Keratinocyte (primary cell): ENCODE measurements around the gene FAM156A. TPM values are rescaled to one million over a fixed set of nuclear protein-coding genes. Genes with fewer than 3 reads are reported as not detected.

Experiments used
- DNase-seq: peaks from one replicate; pipeline ENCODE4 v3.0.0-alpha.2; 2011; ENCODE audit warnings: low read depth, missing footprints, low spot score
- FAIRE-seq: peaks from 2 replicates; lab custom pipeline; 2011; peaks lifted over from hg19 to GRCh38; lab: Jason Lieb, UNC
- H2AFZ ChIP-seq: 2 replicates; pipeline ENCODE4 v1.6.0; 2012; ENCODE audit warnings: low read length, control low read depth, inconsistent platforms; ENCODE audit not compliant: control insufficient read depth
- H3K27ac ChIP-seq: 2 replicates; pipeline ENCODE4 v1.5.1; 2011; ENCODE audit warnings: low read length; ENCODE audit not compliant: control insufficient read depth, insufficient read depth
- H3K27me3 ChIP-seq: 3 replicates; pipeline ENCODE4 v1.6.0; 2011; ENCODE audit warnings: low read length; ENCODE audit not compliant: control insufficient read depth, insufficient read depth; ENCODE audit errors: extremely low read depth
- H3K36me3 ChIP-seq, 2 experiments: 2 replicates in 1 of 2; 3 replicates in 1 of 2; pipeline ENCODE4 v1.5.1; 2011; ENCODE audit warnings: low read length in 2 of 2, mild to moderate bottlenecking in 1 of 2; ENCODE audit not compliant: control insufficient read depth in 2 of 2, insufficient read depth in 2 of 2; ENCODE audit errors: extremely low read depth in 1 of 2
- H3K4me1 ChIP-seq: 3 replicates; pipeline ENCODE4 v1.5.1; 2011; ENCODE audit warnings: low read length; ENCODE audit not compliant: control insufficient read depth, insufficient read depth; ENCODE audit errors: extremely low read depth
- H3K4me2 ChIP-seq: 3 replicates; pipeline ENCODE4 v1.6.0; 2011; ENCODE audit warnings: low read depth, low read length; ENCODE audit not compliant: control insufficient read depth, insufficient read depth; ENCODE audit errors: extremely low read depth
- H3K4me3 ChIP-seq, 3 experiments: fragments of 200-600 bp in 1 of 3; sonication (generic) in 1 of 3; 2 replicates in 2 of 3; 3 replicates in 1 of 3; pipeline ENCODE4 v1.5.1; 2011 to 2016; ENCODE audit warnings: low read length in 3 of 3, mild to moderate bottlenecking in 3 of 3, control low read depth in 2 of 3, inconsistent platforms in 1 of 3, low read depth in 1 of 3, mixed read lengths in 1 of 3, mixed run types in 1 of 3, moderate library complexity in 1 of 3; ENCODE audit not compliant: control insufficient read depth in 2 of 3, insufficient read depth in 2 of 3; ENCODE audit errors: extremely low read depth in 1 of 3
- H3K79me2 ChIP-seq: 2 replicates; pipeline ENCODE4 v1.6.0; 2012; ENCODE audit warnings: low read length; ENCODE audit not compliant: control insufficient read depth, insufficient read depth
- H3K9ac ChIP-seq: 3 replicates; pipeline ENCODE4 v1.6.0; 2011; ENCODE audit warnings: low read length; ENCODE audit not compliant: control insufficient read depth, insufficient read depth; ENCODE audit errors: extremely low read depth
- H3K9me1 ChIP-seq: 3 replicates; pipeline ENCODE4 v1.6.0; 2011; ENCODE audit warnings: low read length; ENCODE audit not compliant: control insufficient read depth, insufficient read depth; ENCODE audit errors: extremely low read depth
- H3K9me3 ChIP-seq: 2 replicates; pipeline ENCODE4 v1.5.1; 2012; ENCODE audit warnings: low read depth, low read length; ENCODE audit not compliant: control insufficient read depth
- H4K20me1 ChIP-seq: 3 replicates; pipeline ENCODE4 v1.6.0; 2011; ENCODE audit warnings: low read length; ENCODE audit not compliant: control insufficient read depth, insufficient read depth; ENCODE audit errors: extremely low read depth
- EZH2 ChIP-seq: IDR thresholded peaks from one replicate; pipeline ENCODE4 v1.6.1; 2012; ENCODE audit warnings: inconsistent platforms, mild to moderate bottlenecking, low read length, moderate library complexity
- dilution Hi-C: fragments of 300-500 bp; cut with MboI; formaldehyde crosslinking; loops from one replicate; pipeline ENCODE4 v1.7.0; 2020; ENCODE audit warnings: low sequenced_read_pairs; ENCODE audit not compliant: extremely low pct_ligation_motif_present
- polyA plus RNA-seq, 5 experiments: library from polyadenylated mRNA; depleted of rRNA in 3 of 5; stranded (reverse) in 3 of 5; stranded (forward) in 1 of 5; unstranded in 1 of 5; fragments of >200 nt; gene quantifications; 1 replicate in 1 of 5; 2 replicates in 3 of 5; 3 replicates in 1 of 5; pipeline versions ENCODE4 v1.2.1 to v1.2.3, GENCODE V29; 2011 to 2012; ENCODE audit warnings: missing spikeins in 2 of 5, low read depth in 1 of 5, low replicate concordance in 1 of 5
- TF ChIP-seq, protein P1 (sequence below), 3 experiments: IDR thresholded peaks in 1 of 3; conservative IDR thresholded peaks in 1 of 3; optimal IDR thresholded peaks in 1 of 3; 2 replicates in 2 of 3; 3 replicates in 1 of 3; pipeline versions ENCODE3 to v1.5.1; 2011; ENCODE audit warnings: low read length in 3 of 3, mild to moderate bottlenecking in 3 of 3, moderate library complexity in 2 of 3, control low read depth in 1 of 3, inconsistent platforms in 1 of 3; ENCODE audit not compliant: insufficient read depth in 2 of 3; ENCODE audit errors: extremely low read depth in 1 of 3

The FAM156A gene
- polyA plus RNA-seq, 1 donor (not counting 4 experiments of a cell fraction or from before 2014, with no cell fraction given): 12.8 TPM

GRCh38 chrX:52979993-52980392, 21.7 kb upstream of the FAM156A start:
- no peak overlapping the region for H3K27ac ChIP-seq

DNA sequence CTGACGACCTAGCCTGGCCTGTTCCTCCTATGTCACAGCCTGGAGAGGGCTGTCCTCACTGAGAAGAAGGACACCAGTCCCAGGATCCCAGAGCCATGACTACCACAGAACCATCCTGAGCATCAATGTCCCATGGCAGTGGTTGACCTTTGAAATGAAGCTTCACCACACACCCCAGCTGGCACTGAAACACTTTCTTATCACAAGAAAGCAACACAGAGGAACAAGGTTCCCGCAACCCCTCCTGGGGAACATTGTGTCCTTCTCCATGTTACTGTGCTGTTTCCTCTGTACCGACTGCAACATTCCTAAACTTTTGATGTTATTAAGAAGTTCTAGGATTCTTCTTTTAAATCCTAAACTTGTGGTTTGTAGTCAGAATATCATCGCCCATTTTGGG, 21.2 kb upstream of the FAM156A start:
- Histone ChIP-seq H4K20me1 (no peaks in the 10 kb centered on the region), H3K27ac (no peak overlapping the region), H3K4me1 (peaks cover 4% of the 10 kb centered on the region), H3K36me3 (no peaks in the 10 kb centered on the region), H3K27me3 (no peaks in the 10 kb centered on the region), H3K9ac (no peak overlapping the region), H2AFZ (no peak overlapping the region), H3K79me2 (no peaks in the 10 kb centered on the region), H3K4me2 (no peak overlapping the region), H3K9me3 (no peaks in the 10 kb centered on the region), H3K4me3 (no peak overlapping the region), H3K9me1 (no peaks in the 10 kb centered on the region)
- FAIRE-seq: no peak
- DNase-seq: no peak
- dilution Hi-C loops: no loop called here
- no peak for TF ChIP-seq EZH2
- TF ChIP-seq, protein P1, sequence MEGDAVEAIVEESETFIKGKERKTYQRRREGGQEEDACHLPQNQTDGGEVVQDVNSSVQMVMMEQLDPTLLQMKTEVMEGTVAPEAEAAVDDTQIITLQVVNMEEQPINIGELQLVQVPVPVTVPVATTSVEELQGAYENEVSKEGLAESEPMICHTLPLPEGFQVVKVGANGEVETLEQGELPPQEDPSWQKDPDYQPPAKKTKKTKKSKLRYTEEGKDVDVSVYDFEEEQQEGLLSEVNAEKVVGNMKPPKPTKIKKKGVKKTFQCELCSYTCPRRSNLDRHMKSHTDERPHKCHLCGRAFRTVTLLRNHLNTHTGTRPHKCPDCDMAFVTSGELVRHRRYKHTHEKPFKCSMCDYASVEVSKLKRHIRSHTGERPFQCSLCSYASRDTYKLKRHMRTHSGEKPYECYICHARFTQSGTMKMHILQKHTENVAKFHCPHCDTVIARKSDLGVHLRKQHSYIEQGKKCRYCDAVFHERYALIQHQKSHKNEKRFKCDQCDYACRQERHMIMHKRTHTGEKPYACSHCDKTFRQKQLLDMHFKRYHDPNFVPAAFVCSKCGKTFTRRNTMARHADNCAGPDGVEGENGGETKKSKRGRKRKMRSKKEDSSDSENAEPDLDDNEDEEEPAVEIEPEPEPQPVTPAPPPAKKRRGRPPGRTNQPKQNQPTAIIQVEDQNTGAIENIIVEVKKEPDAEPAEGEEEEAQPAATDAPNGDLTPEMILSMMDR (optimal IDR thresholded peaks at IDR 0.05 in 1 of 3, IDR thresholded peaks at IDR 0.05 in 1 of 3, conservative IDR thresholded peaks at IDR 0.05 in 1 of 3; ENCODE audit: extremely low read depth in 1 of 3, insufficient read depth in 2 of 3, low read length in 3 of 3): no peak

More at GRCh38 chrX:52979993-52980392, 21.7 kb upstream of the FAM156A start:
- Histone ChIP-seq H2AFZ (no peak overlapping the region), H3K9me1 (no peaks in the 10 kb centered on the region), H4K20me1 (no peaks in the 10 kb centered on the region), H3K4me2 (no peak overlapping the region), H3K36me3 (no peaks in the 10 kb centered on the region), H3K79me2 (no peaks in the 10 kb centered on the region), H3K27me3 (no peaks in the 10 kb centered on the region), H3K4me3 (no peak overlapping the region), H3K9ac (no peak overlapping the region), H3K9me3 (no peaks in the 10 kb centered on the region), H3K4me1 (peaks cover 4% of the 10 kb centered on the region)
- DNase-seq: no peak
- FAIRE-seq: no peak
- TF ChIP-seq EZH2: no peak
- TF ChIP-seq, protein P1 (optimal IDR thresholded peaks at IDR 0.05 in 1 of 3, IDR thresholded peaks at IDR 0.05 in 1 of 3, conservative IDR thresholded peaks at IDR 0.05 in 1 of 3; ENCODE audit: extremely low read depth in 1 of 3, insufficient read depth in 2 of 3, low read length in 3 of 3): no peak
- dilution Hi-C loops: no loop called here
